SK-N-SH (cell line): ENCODE measurements around the gene ZNF804A.

Source experiments
- EP300 ChIP-seq, 2 experiments: IDR thresholded peaks; 2 replicates each; pipeline versions ENCODE4 v1.4.0 to v1.6.1; 2012; ENCODE audit warnings: borderline replicate concordance in 1 of 2, low read depth in 1 of 2, low read length in 1 of 2
- FOXJ3 ChIP-seq: sonication (generic); formaldehyde crosslinking; IDR thresholded peaks from 2 replicates; pipeline ENCODE4 v1.5.1; 2020; ENCODE audit warnings: mild to moderate bottlenecking, missing genetic modification reagents
- FOXM1 ChIP-seq: IDR thresholded peaks from 2 replicates; pipeline ENCODE4 v1.4.0; 2012; ENCODE audit warnings: low read depth, mild to moderate bottlenecking
- NRF1 ChIP-seq: IDR thresholded peaks from 2 replicates; pipeline ENCODE4 v1.6.1; 2012; ENCODE audit warnings: low read depth, mild to moderate bottlenecking, low read length
- POLR2AphosphoS5 ChIP-seq: IDR thresholded peaks from 2 replicates; pipeline ENCODE4 v1.6.1; 2012; ENCODE audit warnings: low read depth, low read length
- TAF1 ChIP-seq: IDR thresholded peaks from 2 replicates; pipeline ENCODE4 v1.6.1; 2012; ENCODE audit warnings: low read depth, mild to moderate bottlenecking, low read length, moderate library complexity, borderline replicate concordance
- YY1 ChIP-seq: IDR thresholded peaks from 2 replicates; pipeline ENCODE4 v1.4.0; 2012; ENCODE audit warnings: low read depth, mild to moderate bottlenecking
- TF ChIP-seq, protein P1 (sequence below): fragments of 200-600 bp; sonication (generic); IDR thresholded peaks from 2 replicates; pipeline ENCODE4 v1.6.1; 2017; ENCODE audit warnings: antibody characterized with exemption, mild to moderate bottlenecking, moderate library complexity
- TF ChIP-seq, protein P2 (sequence below): IDR thresholded peaks from 2 replicates; pipeline ENCODE4 v1.6.1; 2012; ENCODE audit warnings: mild to moderate bottlenecking, low read depth, low read length, moderate library complexity
- TF ChIP-seq, protein P3 (sequence below): IDR thresholded peaks from 2 replicates; pipeline ENCODE4 v1.4.0; 2012; ENCODE audit warnings: low read depth

DNA sequence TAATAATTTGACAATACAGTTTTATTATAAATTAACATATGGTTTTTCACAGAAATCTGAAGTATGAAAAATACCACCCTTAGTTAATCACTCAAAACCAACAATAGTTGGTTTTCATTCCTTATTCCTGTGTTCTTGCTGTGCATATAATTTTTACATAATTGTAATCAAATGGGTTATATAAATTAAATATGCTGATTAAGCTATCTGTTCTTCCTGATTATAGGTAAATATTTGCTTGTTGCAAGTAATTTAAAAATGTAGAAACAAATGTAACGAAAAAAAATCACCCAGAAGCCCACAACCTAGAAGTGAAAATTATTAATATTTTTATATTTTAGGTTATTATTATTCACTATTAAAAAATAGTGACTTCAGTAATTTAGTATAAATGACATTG lies 98.3 kb downstream of the ZNF804A start:
- TF ChIP-seq FOXM1 (no peak), TAF1 (no peak), FOXJ3 (no peak), NRF1 (no peak), YY1 (no peak), EP300 (IDR thresholded peaks at IDR 0.05; ENCODE audit: borderline replicate concordance in 1 of 2, low read depth in 1 of 2, low read length in 1 of 2) (no peak), POLR2AphosphoS5 (no peak)
- TF ChIP-seq, protein P1, sequence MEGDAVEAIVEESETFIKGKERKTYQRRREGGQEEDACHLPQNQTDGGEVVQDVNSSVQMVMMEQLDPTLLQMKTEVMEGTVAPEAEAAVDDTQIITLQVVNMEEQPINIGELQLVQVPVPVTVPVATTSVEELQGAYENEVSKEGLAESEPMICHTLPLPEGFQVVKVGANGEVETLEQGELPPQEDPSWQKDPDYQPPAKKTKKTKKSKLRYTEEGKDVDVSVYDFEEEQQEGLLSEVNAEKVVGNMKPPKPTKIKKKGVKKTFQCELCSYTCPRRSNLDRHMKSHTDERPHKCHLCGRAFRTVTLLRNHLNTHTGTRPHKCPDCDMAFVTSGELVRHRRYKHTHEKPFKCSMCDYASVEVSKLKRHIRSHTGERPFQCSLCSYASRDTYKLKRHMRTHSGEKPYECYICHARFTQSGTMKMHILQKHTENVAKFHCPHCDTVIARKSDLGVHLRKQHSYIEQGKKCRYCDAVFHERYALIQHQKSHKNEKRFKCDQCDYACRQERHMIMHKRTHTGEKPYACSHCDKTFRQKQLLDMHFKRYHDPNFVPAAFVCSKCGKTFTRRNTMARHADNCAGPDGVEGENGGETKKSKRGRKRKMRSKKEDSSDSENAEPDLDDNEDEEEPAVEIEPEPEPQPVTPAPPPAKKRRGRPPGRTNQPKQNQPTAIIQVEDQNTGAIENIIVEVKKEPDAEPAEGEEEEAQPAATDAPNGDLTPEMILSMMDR = no peak
- TF ChIP-seq, protein P2, sequence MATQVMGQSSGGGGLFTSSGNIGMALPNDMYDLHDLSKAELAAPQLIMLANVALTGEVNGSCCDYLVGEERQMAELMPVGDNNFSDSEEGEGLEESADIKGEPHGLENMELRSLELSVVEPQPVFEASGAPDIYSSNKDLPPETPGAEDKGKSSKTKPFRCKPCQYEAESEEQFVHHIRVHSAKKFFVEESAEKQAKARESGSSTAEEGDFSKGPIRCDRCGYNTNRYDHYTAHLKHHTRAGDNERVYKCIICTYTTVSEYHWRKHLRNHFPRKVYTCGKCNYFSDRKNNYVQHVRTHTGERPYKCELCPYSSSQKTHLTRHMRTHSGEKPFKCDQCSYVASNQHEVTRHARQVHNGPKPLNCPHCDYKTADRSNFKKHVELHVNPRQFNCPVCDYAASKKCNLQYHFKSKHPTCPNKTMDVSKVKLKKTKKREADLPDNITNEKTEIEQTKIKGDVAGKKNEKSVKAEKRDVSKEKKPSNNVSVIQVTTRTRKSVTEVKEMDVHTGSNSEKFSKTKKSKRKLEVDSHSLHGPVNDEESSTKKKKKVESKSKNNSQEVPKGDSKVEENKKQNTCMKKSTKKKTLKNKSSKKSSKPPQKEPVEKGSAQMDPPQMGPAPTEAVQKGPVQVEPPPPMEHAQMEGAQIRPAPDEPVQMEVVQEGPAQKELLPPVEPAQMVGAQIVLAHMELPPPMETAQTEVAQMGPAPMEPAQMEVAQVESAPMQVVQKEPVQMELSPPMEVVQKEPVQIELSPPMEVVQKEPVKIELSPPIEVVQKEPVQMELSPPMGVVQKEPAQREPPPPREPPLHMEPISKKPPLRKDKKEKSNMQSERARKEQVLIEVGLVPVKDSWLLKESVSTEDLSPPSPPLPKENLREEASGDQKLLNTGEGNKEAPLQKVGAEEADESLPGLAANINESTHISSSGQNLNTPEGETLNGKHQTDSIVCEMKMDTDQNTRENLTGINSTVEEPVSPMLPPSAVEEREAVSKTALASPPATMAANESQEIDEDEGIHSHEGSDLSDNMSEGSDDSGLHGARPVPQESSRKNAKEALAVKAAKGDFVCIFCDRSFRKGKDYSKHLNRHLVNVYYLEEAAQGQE = no peak
- TF ChIP-seq, protein P3, sequence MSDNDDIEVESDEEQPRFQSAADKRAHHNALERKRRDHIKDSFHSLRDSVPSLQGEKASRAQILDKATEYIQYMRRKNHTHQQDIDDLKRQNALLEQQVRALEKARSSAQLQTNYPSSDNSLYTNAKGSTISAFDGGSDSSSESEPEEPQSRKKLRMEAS = no peak
